NCI-H1694 (cell line): Measurements from ENCODE around the gene ITGA5.

ENCODE experiments used
- DNase-seq: peaks from one replicate; lab custom pipeline; 2025; lab: John Stamatoyannopoulos, UW

The ITGA5 gene

DNA sequence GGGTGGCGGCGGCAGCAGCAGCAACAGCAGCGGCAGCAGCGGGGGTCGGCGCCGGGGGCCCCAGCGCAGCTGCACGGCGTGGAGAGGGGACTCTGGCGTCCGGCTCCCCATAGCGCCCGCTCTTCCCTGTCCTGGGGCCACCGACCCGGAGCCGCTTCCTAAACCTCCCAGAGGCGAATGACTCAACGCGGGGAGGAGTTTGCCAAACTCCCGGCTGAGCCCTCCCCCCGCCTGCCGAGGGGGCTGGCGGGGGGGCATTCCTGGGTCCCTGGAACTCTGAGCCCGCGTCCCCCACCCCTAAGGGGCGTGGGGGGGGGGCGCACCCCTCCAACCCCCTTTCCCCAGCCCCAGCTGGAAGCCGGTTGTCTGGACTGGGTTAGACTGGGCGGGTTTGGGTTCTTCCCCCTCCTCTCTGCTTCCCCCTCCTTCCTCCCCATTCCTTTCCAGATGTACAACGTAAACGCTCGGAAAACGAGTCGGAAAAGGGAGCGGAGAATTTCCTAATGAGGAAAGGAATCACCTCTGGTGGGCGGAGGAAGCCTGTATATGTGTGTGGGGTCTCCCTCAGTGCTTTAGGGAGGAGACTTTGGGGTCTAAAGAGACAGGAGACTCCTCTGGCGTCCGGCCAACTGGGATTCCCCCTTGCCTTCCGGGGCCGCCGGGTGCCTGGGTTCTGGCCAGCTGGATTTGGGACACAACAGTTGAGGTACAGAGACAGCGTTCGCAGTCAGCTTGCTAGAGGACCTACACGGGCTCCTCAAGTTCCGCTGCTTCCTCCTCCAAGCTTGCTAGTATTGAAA, at the start of gene ITGA5:
ITGA5 (minus strand) TSS at position 179 of the 800 bp plus-strand sequence; CDS start at position 111, 68 bp downstream.
- no peak for DNase-seq

DNA sequence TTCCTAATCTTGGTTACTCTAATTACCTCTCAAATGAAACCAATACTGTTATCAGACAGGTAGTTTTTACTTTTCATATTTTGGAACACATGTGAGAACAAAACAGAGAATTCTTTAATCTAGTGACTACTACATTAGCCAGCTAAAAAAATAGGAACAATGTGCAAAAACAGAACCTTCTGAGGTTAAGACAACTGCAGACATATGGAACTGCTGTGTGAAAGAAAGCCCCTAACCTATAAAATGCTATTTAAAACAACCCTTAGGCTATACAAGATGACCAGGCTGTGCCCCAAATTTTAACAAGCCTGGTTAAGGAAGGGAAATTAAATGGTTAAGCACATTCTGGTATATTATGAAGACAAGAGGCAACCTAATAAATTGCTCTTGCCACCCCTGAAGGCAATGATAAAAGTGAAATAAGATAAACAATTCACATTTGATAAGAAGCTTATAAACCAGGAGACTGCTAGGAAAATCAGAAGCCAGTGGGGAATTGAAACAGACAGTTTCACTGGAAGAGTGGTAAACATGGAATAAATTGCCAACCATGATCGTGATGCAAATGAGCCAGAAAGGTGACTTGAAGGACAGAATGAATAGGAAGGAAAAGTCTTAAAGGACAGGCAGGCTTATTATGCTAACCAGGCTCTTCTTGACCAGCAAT, 46.9 kb upstream of the ITGA5 start:
- DNase-seq: no peak

DNA sequence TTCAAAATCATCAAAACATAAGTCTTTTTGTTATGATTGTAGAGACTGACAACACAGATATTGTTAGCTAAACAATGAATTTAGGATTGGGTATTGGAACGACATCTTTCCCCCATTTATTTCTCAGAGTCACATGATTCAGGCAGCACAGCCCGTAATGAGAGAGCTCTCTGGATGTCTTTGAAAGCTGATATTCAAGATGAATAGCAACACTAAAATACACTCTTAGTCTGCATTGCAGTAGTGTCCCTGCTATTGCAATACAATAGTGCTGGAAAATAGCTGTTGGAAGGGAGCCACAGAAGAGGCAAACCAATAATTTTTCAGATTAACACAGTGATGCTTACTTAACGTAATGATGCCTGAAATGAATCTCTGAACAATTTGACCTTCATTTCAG, 44.4 kb upstream of the ITGA5 start:
- no peak for DNase-seq

DNA sequence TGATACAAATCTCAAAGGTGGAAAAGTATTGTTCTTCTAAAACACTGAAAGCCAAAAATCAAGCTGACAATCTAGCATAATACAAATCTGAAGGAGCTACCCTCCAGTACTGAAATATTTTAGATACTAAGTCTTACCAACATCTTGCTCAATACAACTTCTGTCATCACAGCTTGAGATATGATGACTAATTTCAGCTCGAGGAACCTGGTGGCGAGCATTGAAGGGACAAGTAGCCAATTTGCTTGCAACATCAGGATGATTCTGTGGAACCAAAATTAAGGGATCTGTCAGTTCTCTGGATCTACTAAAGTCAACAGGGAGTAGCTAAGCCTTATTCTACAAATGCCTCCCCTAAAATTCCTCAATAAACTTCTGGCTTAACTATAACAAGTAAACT, 44.0 kb upstream of the ITGA5 start:
- no peak for DNase-seq

DNA sequence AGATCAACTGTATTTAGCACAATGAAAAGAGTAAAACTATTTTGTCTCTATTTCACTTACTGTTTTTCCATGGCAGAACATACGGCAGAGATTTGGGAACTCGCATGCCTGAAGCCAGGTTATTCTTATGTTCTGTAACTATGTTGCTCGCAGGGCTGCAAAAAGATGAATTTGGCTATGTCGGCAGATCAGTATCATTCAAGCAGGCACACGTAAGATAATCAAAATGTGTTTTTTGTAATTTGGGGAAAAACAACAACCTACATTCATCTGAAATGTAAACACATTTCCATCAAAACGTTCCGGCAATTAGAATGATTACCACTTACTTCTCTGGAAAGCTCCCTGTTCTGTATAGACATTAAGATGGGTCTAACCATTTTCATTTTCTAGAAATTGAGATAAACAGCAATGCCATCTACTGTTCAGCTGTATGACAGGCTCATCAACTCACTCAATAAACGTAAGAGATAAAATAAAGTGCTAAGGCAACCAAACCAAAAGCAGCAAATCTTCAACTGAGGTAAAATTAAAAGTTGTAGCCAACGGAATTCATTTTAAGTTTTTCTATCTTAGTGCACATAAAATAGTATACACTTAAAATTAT, 41.4 kb upstream of the ITGA5 start:
- no peak for DNase-seq

DNA sequence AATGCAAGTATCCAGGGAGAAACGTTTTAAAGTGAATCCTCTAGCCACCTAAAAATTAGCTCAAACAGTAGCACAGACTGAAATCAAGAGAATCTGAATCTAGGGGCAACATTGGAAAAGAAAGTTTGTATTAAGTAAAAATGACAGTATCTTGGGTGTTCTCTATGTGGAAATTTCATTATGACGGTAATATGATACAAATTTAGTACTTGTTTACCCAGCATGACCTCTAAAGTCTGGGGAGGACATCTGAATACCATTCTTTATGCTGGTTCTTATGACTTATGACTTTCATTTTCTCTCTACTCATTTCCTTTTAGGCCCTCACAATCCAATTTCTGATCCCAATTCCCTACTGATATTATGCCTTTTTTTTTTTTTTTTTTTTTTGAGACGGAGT, 40.3 kb upstream of the ITGA5 start:
- no peak for DNase-seq

DNA sequence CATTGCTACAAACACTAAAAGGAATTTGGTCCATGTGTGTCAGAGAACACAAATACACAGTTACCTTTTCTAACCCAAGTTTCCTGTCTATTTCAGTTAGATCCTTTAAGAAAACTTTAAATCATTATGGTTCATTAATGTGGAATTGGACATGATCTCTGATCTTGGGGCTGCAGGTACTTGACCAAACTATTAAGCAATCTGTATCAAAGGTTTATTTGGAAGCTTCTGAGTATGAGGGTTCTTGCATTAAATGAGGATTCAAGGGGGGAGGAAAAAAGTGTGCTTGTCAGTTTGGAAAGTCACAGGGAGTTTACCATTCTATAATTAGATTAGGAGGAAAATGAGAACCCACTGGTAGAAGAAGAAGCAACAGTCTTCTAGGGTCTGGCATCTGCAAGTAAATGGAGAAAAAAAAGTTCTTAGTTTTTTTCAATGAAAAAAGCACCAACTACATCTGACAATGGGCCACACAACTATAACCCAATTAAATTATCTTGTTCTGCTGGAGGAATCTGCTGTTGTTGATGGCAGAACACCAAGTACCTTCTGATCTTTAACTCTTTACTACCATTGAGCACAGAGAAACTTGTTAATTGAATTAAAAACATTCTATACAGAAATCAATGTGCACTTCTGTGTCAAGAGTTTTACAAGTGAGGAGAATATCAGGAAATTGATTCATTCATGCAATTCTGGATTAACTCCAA, 36.8 kb upstream of the ITGA5 start:
- DNase-seq: no peak

DNA sequence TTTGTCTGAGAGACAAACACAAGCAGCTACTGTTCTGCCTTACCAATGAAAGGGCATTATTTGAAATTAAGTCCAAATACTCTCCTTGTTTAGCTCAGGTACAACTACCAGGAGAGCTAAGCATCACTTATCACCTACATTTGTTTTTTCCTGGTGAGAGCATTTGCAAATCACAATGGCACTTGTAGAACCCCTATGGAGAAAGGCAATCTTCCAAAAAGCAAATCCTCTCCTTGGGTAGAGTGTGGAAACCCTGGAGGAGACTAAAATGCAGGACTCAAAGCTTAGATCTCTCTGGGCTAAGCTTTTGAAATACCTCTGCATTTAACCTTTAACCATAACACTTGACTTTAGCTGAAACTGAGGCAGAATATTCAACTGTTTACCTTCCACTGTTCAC, 33.6 kb upstream of the ITGA5 start:
- DNase-seq: no peak

DNA sequence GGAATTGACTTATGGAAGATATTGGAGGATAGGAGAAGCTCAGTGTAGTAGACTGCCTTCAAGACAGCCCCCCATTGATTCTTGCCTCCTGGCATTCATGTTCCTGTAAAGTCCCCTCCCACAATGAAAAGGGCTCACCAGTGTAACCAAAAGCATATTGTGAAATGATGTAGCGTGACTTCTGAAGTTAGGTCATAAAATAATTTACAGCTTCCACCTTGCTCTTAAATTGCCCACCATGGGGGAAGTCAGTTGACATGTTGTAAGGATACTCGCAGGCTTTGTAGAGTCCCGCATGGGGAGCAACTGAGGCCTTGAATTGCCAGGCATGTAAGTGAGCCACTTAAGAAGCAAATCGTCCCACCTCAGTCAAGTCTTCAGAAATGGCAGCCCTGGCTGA, 29.3 kb upstream of the ITGA5 start:
- DNase-seq: no peak

DNA sequence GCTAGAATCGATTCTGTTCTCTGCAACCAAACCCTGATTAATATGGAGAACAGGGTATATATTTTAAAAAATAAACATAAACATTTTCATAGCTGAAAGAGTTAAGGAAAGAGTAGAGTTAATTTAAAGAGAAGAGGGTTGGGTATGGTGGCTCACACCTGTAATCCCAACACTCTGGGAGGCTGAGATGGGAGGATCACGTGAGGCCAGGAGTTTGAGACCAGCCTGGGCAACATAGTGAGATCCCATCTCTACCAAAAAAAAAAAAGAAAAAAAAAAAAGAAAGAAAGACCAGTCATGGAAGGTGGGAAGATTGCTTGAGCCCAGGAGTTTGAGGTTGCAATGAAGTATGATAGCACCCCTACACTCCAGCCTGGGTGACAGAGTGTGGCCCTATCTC, 28.9 kb upstream of the ITGA5 start:
- no peak for DNase-seq

DNA sequence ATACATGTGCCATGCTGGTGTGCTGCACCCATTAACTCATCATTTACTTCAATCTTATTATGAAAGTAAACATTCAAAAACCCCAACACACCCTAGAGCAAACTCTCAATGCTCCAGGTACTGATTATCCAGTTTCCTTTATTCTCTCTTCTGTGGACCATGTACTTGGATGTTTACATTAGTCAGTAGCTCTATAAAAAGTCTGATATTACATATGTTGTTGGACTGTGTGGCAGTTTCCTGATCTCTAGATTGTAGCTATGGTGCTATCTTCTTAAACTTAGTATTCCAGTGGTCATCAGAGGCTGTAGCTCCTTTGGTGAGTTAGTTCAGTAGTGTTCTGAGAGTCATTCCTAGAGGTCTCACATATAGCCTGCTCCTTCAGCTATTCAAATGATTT, 25.1 kb upstream of the ITGA5 start:
- no peak for DNase-seq

DNA sequence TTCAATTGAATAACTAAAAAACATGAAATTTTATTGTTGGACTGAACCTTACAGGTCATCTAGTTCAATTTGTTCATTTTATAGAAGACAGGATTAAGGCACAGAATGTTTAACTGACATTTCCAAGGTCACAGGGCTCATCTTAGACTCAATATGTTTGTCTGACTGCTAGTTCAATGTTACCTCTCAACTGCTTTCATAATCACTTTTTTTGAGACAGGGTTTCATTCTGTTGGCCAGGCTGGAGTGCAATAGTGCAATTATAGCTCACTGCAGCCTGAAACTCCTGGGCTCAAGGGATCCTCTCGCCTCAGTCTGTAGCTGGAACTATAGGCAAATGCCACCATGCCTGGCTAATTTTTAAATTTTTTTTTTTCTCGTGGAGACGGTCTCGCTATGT, 24.4 kb upstream of the ITGA5 start:
- no peak for DNase-seq

DNA sequence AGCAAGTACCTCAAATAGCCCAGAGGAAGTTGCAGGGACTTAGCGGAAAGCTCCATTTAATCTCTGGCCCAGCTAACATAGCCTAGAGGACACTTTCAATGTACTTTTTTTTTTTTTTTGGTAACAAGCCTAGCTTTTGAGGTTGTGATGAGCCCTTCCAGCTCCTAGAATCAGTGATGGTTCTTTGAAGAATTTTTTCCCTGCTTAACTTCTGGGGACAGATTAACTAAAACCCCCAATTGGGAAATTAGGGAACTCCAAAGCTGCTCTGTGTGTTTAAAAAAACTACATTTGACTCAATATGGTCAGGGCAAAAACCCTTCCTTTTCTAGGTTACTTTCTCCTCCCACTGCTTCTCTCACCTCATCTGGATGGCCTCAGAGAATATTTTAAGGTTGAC, 23.9 kb upstream of the ITGA5 start:
- no peak for DNase-seq

DNA sequence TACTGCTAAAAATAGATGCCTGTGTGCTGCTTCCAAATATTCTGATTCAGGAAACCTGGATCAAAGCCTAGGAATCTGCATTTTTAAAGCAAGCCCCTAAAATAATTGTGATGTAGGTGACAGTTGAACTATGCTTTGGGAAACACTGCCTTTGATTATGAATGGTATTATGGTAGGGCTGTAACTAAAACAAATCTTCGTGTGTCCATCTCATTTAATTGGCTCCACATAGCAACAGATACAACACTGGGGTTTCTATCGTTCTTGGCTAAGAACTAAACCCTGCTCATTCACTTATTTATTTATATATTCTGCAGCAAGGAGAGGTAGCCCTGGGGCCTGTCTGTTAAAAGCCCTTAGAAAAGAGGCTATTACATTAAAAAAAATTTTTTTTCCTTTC, 23.0 kb upstream of the ITGA5 start:
- no peak for DNase-seq

DNA sequence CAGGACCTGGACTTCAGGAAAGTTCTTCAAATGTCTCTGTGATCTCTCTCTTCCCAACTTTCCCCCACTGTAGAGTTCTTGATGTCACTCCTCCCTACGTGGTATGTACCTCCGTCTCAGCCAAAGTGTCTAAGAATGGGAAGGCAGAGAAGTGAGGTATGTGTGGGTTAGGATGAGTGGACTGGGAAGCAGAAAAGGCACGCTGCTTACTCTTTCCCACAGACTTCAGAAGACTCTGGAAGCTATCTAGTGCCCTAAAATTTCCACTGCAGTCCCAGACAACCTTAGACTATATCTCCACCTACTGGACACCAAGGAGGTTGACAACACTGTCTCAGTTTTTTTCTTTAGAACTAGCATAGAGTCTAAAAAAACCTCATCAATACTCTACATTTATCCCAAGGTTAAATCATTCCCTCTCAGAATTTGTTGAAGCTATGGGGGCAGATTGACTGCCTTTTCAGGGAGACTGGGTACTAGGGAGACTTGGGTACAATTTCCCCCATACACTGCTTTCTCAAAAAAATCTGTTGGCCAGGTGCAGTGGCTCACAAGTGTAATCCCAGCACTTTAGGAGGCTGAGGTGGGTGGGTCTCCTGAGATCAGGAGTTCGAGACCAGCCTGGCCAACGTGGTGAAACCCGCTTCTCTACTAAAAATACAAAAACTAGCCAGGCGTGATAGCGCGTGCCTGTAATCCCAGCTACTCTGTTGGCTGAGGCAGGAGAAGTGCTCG, 20.6 kb upstream of the ITGA5 start:
- peak; percentile 18 for DNase-seq

DNA sequence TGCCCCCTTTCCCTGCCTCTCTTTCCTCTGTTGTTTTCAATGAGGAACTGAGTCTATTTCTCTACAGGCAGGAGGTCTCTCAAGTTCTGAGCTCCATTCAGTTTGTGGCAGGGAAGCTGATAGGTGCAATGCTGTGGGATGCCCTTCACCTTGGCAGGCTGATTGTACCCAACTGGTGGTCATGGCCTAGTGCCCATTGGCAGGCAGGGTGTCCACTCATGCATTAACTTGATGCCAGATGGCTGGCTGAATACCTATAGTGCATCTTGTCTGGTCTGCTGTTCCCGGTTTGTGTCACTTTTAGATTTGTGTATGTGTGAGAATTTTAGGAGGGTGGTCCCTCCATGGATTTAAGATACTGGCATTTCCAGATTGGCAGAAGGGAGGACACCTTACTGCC, 20.0 kb upstream of the ITGA5 start:
- DNase-seq: no peak

DNA sequence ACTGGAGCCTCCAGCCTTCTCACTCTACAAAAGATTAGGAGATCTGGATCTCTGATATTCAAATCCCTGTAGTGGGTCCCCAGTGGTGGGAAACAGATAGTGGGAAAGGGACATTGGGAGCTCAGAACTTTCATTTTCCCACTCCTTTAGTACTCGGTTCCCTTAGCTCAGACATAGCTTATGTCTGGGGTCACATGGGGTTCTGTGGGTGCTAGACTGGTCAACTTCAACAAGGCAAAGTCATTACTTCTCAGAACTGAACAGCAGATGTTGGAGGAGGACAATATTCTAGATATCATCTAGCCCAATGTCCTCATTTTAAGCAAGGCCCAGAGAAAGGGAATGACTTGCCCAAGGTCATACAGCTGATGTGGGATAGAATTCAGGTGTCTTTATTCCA, 19.5 kb upstream of the ITGA5 start:
- no peak for DNase-seq

DNA sequence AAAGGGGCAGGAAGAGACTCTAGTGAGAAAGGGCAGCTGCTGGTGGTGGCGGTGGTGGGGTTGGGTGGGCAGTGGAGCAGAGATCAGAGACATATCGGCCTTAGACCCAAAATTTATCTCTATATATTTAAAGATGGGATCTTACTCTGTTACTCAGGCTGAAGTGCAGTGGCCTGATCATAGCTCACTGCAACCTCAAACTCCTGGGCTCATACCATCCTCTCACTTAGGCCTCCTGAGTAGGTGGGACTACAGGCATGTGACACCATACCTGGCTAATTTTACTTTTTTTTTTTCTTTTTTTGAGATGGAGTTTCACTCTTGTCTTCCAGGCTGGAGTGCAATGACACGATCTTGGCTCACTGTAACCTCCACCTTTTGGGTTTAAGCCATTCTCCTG, 18.6 kb upstream of the ITGA5 start:
- DNase-seq: no peak

DNA sequence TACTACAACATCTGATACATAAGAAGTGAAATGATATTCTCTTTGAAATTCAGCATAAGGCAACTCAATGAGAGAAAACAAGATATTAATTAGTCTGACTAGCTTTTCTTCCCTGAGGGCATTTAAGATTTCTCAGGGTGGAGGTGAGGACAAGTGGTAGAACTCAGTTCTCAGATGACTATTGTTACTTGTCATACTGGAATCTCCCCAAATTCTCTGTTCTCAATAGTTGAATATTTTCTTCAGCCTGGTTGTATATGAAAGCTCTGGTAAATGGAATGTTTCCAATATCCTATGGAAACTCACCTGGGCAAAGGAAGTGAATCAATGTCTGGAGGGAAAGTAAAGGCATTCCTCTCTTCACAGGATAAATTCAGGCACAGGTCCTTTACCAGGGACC, 18.2 kb upstream of the ITGA5 start:
- no peak for DNase-seq

DNA sequence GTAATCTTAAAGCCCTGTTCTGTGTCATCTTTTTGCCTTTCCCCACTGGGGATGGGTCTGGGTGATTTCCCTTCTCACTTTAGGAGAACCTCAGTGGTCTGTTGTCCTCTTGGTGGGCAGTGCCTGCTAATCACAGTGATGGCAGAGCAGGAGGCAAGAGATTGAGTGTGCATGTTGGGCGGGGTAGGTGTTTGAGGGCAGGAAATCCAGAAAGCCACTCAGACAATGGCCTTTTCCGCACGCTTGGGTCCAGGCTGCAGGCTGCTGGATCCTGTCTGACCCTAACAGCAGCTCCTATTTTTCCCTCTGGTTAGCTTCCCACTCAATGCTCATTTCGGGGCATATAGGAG, 13.7 kb upstream of the ITGA5 start:
- no peak for DNase-seq

DNA sequence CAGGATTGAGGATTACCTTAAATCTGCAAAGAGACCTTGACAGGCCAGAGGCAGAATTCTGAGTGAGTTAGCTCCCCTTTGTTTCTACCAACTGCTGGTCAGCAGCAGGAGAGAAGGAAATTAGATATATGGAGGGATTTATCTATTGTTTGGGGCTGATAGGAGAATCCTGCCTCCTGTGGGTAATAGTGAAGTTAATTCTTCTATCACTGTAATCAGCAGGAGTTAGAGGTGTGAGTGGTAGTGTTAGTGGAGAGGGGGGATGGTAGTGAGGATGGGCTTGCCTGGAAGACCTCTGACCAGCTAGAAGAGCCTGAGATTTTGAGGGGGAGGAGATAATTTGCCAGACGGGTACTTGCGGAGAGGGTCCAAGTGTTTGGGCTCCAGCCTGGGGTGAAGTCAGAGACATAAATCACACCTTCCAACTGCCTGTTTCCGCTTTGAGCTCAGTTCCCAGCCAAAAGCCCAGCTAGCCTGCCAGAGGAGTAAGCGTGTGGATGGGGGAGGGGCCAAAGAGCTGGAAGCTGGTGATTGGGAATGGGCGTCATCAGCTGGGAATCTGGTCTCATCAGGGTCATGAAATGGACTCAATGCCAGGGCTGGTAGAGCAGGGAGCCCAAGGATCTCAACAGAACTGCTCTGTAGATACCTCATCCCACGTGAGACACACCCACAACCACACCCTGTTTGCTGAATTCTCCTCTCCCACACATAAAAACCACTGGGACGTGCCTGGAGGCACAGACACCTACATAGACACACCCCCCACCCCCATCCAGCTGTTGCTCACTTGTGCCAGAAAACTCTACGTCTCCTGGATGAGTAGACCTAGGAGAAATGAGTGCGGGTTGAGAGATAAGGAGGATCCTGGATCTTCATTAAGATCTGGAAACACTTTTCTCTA, 13.1 kb upstream of the ITGA5 start:
- no peak for DNase-seq
